Astrocyte of the spinal cord (primary cell): ENCODE data around the gene ALG12.
"Not testable (repeated sequence)": the region's sequence is repeated elsewhere in the genome, so short reads cannot be mapped to it uniquely, and the experiment has no call there.

Source experiments
- DNase-seq: peaks from one replicate; pipeline ENCODE4 v3.0.0; 2011; ENCODE audit warnings: low read depth, low spot score
- H3K4me3 ChIP-seq: 2 replicates; pipeline ENCODE4 v1.5.1; 2011; ENCODE audit warnings: low read depth, mild to moderate bottlenecking, low read length, moderate library complexity
- in situ Hi-C: cut with HindIII; loops from 2 replicates; pipeline ENCODE4 v1.10.0; 2017; ENCODE audit warnings: low sequenced_read_pairs
- TF ChIP-seq, protein P1 (sequence below): IDR thresholded peaks from 2 replicates; pipeline ENCODE4 v1.5.1; 2012; ENCODE audit warnings: low read depth, mild to moderate bottlenecking, low read length, inconsistent platforms

ALG12 gene

DNA sequence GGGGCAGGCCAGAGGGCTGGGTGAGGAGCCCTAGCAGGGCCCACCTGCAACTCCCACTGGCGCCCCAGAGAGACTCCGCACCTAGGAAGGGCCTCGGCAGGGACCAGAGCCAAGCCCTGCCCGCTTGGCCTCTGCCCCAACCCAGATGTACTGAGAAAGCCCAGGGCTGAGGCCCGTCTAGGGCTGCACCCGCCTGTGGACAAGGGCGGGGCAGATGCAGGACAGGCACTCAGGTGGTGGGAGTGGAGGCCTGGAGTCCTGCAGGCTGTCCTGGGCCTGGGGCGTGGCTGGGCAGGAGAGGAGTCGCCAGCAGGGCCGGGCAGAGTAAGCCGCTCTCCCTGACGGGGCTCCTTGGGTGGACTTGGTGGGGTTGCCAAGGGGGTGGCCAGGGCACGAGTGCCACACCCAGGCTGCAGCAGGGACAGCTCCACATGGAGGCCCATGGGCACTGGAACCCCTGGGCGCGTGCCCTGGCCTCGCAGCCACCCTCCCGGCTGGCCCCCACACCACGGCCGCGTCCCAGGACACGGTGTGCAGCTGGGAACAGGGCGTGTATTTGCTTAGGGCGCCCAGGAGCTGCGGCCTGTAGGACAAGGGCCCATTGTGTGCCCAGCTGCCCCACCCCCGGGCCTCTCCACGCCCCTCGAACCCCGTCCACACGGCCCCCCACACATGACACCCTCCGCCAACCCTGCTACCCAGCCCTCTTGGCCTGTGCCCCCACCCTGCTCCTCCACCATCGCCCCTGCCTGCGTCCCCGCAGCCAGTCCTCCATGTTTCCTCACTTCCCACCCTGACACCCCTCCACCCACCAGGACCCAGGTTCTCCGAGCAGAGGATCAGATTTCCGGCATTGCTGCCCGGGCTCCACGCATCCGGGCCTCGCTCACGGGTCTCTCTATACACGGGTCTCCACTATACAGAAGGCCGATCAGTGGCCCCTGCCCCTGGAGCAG lies 31.0 kb upstream of the ALG12 start:
- TF ChIP-seq, protein P1, sequence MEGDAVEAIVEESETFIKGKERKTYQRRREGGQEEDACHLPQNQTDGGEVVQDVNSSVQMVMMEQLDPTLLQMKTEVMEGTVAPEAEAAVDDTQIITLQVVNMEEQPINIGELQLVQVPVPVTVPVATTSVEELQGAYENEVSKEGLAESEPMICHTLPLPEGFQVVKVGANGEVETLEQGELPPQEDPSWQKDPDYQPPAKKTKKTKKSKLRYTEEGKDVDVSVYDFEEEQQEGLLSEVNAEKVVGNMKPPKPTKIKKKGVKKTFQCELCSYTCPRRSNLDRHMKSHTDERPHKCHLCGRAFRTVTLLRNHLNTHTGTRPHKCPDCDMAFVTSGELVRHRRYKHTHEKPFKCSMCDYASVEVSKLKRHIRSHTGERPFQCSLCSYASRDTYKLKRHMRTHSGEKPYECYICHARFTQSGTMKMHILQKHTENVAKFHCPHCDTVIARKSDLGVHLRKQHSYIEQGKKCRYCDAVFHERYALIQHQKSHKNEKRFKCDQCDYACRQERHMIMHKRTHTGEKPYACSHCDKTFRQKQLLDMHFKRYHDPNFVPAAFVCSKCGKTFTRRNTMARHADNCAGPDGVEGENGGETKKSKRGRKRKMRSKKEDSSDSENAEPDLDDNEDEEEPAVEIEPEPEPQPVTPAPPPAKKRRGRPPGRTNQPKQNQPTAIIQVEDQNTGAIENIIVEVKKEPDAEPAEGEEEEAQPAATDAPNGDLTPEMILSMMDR = no peak
- H3K4me3 ChIP-seq = no peak overlapping the region
- DNase-seq = no peak
- in situ Hi-C loops = no loop called here

DNA sequence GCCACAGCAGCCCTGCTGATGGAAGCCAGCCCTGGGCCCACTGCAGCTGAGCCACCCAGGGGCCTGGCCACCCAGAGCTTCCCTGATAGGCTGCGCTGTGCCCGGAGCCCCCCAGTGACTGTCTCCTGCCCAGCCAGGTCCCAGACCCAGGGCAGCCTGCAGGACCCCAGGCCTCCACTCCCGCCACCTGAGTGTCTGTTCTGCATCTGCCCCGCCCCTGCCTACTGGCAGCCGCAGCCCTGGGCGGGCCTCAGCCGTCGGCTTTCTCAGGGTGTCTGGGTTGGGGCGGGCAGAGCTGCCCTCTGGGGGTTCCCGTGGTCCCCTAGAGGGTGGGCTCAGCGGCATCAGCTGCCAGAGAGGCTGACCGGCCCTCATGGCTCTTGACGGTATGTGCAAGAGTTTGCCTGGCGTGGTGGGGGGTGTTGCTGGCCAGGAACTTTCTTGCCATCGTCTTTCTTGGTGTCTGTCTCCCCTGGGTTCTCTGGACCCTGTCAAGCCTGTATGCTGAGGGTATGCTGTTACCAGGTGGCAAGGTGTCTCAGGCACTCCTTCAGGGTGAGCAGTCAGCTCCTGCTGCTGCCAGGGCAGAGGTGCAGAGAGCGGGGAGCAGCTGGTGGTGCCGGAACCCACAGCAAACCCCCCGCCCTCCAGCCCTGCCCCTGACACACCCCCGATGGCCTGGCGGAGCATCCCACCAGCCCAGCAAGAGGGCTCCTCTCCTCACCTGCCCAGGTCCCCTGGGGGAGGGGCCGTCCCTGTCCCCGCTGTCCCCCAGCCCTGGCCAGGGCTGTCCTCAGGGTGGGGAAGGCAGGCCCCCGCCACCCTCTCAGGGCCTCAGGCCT lies 30.1 kb upstream of the ALG12 start:
- DNase-seq = no peak
- H3K4me3 ChIP-seq = no peak overlapping the region
- in situ Hi-C loops = no loop called here
- TF ChIP-seq, protein P1 = no peak

DNA sequence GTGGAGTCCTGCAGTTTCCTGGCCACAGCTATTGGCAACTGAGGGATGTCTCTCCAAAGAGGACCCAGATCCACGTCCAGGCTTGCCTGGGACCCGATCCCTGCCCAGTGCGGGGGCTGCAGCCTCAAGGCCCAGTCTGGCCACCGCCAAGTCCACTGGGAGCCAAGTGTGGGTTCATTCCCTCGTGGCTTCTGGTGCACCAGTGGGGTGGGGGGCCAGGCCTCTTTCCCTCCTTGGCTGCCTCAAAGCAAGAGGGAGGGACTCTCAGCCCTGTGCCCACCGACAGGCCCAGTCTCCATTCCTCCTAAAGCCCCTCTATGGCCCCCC lies 29.0 kb upstream of the ALG12 start:
- TF ChIP-seq, protein P1 = no peak
- in situ Hi-C loops = no loop called here
- DNase-seq = no peak
- no peak overlapping the region for H3K4me3 ChIP-seq

DNA sequence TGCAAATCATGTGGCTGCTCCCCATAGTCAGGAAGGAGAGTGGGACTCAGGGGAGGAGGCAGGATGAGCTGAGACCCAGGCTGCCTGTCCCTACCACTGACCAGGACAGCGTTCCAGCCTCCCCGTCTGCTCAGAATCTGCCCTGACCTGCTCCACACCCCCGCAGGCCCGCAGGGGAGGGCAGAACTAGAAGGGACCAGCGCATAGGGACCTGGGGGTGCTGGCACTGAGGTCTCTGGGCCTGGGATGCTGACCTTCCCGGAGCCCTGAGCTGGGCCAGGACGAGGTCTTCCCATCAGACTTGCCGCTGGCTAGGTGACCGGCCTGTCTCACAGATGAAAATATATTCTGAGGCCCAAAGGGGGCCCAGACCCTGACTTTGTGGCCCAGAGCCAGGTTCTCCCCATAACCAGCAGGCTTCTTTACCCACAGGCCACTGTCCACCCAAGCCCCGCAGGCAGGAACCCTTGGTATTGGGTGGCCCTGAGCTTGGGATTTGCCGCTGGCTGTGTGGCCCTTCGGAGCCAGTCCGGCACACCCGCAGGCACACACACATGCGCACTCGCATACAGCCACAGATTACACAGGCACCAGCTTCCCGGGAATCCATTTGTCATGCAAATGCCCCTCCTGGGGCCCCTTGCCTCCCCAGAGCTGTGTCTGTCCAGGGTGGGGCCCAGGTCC lies 28.5 kb upstream of the ALG12 start:
- in situ Hi-C loops = no loop called here
- DNase-seq = no peak
- TF ChIP-seq, protein P1 = no peak
- no peak overlapping the region for H3K4me3 ChIP-seq

DNA sequence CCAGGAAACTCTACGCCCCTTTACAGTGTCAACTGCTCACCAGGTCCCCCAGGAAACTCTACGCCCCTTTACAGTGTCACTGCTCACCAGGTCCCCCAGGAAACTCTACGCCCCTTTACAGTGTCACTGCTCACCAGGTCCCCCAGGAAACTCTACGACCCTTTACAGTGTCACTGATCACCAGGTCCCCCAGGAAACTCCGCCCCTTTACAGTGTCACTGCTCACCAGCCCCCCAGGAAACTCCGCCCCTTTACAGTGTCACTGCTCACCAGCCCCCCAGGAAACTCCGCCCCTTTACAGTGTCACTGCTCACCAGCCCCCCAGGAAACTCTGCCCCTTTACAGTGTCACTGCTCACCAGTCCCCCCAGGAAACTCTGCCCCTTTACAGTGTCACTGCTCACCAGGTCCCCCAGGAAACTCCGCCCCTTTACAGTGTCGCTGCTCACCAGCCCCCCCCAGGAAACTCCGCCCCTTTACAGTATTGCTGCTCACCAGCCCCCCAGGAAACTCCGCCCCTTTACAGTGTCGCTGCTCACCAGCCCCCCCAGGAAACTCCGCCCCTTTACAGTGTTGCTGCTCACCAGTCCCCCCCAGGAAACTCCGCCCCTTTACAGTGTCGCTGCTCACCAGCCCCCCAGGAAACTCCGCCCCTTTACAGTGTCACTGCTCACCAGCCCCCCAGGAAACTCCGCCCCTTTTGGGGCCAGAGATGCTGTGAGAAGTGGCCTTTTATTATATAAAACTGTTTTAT lies 27.0 kb upstream of the ALG12 start:
- in situ Hi-C loops, H3K4me3 ChIP-seq, DNase-seq: not testable (repeated sequence)

DNA sequence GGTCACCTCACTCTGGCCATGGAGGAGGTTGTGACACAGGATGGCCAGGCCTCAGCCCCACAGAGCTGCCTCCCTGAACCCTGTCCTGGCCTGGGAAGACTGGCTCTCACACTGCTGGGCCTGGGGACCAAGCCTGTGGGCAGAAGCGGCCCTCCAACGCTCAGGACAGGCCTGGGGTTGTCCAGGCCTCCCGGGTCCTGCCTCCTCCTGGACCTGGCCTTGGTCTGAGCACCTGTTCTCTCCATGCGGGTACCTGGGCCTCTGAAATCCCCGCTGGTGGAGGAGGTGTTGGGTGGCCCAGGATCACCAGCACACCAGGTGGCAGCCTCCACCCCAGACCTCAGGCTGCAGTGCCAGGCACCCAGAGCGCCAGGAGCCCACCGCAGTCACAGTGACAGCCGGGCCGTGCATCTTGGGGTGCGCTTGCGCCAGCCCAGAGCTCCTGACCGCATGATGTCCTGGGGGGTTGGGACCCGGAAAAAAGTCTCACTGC lies 26.2 kb upstream of the ALG12 start:
- in situ Hi-C loops = no loop called here
- TF ChIP-seq, protein P1 = no peak
- no peak for DNase-seq
- H3K4me3 ChIP-seq = no peak overlapping the region
